T1000 (cell line): ENCODE measurements around the gene PUM2.
"Not testable (repeated sequence)": the region's sequence is repeated elsewhere in the genome, so short reads cannot be mapped to it uniquely, and the experiment has no call there.

ENCODE experiments used
- DNase-seq: peaks from one replicate; lab custom pipeline; 2025; ENCODE audit warnings: mixed read lengths; lab: John Stamatoyannopoulos, UW

PUM2 gene

DNA sequence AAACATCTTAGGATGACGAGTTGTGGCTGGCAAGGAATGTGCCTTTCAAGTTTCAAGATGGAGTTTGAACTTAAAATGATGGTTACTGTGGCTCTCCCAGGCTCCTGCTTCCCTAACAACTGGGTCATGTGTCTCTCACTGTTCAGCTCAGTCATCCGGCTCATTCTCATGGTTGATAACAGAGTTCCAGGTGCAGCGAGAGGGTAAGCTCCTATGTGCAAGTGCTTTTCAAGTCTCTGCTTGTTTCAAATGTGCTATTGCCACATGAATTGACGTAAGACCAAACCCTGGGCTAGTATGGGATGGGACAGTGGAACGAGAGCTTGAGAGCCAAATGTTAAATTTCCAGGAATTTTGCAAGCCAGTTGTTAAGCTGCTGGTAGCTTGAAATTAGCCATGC, 19.5 kb upstream of the PUM2 start:
- DNase-seq: no peak

DNA sequence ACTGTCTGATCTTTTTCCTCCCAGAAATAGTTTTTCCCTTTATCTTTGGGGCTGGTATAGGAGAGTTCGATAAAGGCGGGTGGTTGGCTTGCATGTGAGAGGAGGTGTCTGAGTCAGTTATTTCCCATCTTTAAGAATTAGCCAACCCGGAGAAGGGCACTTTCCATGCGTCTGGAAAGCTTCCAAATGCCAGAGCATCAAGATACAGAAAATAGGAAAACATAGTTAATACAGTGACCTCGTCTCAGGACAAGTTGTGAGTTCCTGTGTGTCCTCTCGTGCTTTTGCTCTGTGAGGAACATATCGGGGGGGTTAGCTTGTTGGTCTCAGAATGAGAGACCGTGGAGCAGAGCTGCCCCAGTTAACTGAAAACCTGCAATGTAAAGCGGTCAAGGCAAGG, 18.7 kb upstream of the PUM2 start:
- DNase-seq: no peak

DNA sequence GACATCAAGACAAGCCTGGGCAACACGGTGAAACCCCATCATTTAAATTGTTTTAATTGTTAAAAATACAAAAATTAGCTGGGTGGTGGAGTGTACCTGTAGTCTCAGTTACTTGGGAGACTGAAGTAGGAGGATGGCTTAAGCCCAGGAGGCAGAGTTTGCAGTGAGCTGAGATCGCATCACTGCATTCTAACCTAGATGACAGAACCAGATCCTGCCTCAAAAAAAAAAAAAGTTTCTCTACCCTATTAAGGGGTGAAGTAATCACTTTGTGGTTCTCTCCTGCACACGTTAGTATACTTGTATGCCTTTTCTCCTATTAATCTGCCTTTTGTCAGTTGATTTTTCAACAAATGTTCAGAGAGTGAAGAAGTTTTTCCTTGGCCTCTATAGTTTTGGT, 18.1 kb upstream of the PUM2 start:
- DNase-seq: no peak

DNA sequence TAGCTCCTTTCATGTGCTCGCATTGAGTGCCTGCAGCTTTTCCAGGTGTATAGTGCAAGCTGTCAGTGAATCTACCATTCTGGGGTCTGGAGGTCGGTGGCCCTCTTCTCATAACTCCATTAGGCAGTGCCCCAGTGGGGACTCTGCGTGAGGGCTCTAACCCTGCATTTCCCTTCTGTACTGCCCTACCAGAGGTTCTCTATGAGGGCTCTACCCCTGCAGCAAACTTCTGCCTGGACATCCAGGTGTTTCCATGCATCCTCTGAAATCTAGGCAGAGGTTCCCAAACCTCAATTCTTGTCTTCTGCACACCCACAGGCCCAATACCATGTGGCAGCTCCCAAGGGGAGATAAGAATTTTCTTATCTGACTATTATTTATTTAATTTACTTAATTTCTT, 17.3 kb upstream of the PUM2 start:
- DNase-seq: not testable (repeated sequence)

DNA sequence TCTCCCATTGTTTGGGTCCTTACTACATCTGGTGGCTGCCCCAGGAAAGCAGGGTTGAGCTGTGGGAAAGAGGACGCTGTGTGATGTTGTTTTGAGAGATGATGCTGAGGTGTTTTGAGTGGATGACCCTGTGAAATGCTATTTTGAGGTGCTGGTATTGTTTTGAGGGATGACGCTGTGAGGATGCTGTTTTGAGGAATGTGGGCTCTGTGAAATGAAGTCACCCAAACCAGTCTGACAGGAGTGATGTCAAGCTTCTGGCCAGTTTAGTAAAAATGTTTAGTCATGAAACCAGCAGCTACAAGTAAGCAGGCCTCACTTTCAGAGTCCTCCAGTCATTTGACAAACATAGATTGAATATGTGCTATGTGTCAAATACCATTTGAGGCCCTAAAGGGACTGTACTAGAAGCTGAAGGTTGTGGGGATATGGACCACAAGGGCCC, 16.1 kb upstream of the PUM2 start:
- no peak for DNase-seq

DNA sequence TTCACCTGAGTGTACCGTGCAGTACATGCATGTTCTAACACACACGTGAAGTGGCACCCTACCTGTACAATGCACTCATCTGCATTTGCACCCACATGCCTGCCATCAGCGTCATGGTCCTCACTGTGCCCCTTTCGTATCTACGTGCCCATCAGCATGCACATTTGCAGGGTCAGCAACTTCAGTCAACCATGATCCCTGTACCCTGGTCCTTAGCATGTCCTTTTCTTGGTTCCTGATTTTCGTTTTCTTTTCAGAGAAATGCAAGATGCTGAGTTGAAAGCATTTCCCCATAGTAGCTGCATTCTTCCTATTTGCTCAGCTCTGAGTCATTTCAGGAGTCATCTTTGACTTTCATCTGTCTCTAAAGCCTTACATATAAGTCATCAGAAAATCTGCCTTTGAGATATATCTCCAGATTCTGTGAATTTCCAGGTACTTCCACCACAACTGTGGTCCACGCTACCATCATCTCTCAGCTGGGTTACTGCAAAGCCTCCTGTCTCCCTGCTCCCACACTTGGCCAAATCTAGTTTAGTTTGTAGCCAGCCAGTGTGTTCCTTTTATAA, 14.7 kb upstream of the PUM2 start:
- DNase-seq: no peak

DNA sequence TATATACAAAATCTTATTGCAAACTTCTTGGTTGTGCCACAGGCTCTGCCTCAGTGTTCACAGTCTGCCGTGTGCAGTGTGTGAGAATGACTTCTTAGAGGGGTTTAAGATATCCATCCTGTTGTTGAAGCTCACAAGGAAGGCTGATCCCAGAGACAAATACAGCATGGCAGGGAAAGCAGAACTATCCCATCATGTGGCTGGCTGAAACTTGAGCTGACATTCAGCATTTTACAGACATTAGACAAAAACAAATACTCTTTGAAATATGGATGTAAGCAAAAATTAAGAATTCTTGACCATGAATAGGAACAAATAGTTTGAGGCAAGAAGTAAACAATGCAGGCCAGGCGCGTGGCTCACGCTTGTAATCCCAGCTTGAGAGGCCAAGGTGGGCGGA, 12.9 kb upstream of the PUM2 start:
- no peak for DNase-seq

DNA sequence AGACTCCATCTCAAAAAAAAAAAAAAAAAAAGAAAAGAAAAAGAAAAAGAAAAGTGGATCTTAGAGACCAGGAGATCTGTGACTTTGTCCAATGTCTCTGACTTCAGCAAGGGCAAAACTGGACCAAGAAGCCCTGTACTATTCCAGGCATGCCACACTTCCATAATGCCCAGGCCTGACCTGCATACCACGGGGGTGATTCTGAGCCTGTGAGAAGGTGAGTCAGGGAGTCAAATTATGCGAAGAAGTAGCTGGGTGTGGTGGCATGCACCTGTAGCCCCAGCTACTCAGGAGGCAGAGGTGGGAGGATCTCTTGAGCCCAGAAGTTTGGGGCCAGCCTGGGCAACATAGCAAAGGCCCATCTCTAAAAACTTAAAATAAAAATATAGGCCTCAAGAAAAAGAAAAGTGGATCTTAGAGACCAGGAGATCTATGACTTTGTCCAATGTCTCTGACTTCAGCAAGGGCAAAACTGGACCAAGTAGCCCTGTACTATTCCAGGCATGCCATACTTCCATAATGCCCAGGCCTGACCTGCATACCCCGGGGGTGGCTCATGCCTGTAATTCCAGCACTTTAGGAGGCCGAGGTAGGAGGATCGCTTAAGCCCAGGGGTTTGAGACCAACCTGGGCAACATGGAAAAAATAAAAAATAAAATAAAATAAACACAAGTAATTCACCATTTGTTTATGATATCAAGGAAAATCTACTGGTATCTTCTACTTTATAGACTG, 12.2 kb upstream of the PUM2 start:
- no peak for DNase-seq

DNA sequence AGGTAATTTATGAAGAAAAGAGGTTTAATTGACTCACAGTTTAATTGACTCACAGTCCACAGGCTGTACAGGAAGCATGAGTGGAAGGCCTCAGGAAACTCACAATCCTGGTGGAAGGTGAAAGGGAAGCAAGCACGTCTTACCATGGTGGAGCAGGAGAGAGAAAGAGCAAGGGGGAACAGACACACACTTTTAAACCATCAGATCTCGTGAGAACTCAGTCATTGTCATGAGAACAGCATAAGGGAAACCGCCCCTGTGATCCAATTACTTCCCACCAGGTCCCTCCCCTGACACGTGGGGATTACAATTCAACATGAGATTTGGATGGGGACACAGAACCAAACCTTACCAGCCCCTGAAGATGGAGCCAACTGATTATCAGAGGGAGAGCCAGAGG, 11.2 kb upstream of the PUM2 start:
- no peak for DNase-seq

DNA sequence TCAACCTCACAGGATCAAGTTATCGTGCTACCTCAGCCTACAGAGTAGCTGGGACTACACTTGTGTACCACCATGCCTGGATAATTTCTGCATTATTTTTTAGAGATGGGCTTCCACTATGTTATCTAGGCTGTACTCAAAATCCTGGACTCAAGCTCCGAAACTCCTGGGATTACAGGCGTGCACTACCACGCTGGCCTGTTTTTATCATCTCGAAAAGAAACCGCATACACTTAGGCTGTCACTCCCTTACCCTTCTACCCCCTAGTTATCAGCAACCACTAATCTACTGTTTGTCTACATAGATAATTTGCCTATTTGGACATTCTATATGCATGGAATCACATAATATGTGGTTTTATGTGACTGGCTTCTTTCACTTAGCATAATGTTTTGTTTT, 8.5 kb upstream of the PUM2 start:
- no peak for DNase-seq

DNA sequence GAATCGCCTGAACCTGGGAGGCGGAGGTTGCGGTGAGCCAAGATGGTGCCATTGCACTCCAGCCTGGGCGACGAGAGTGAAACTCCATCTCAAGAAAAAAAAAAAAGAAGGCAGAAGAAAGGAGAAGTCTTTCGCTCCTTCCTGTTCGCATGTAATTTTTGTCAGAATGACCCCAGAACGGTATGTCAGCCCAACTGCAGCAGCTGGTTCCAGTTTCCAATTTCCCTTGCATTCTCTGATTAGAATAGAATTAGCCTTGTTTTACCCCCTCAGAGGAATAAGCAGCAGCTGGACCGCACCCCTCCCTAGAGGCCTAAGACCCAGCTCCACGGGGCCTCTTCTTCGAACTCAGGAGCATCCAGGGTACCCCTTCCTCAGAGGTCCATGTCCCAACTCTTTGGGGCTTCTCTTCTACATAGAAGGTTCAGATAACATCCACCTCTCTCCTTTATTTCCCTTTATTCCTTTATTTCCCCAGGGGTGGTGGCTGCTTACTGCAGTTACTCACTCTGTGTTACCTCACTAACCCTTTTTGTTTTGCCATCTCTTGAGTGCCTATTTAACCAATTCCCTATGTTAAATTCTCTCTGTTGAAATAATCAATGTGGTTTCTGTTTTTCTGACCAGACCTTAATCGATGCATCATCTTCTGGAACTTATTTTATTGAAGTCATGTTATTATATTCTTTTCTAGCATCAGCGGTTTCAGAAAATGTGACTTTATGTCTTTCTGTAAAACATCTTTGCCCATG, 7.2 kb upstream of the PUM2 start:
- DNase-seq: no peak

DNA sequence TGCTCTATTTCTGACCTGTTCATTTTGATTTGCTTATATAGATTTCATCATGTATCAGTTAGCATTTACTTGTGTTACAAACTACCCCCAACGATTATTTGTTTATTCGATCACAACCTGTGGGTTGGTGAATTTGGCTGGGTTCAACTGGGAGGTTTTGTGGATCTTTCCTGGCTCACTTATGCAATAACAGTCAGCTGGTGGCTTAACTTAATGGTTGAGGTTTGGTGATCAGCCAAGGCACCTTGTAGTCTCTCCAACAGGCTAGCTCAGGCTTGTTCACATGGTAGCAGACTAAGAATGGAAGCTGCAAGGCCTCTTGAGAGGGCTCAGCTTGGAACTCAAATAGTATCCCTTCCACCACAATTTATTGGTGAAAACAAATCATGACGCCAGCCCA, 5.4 kb upstream of the PUM2 start:
- peak; percentile 26 for DNase-seq

DNA sequence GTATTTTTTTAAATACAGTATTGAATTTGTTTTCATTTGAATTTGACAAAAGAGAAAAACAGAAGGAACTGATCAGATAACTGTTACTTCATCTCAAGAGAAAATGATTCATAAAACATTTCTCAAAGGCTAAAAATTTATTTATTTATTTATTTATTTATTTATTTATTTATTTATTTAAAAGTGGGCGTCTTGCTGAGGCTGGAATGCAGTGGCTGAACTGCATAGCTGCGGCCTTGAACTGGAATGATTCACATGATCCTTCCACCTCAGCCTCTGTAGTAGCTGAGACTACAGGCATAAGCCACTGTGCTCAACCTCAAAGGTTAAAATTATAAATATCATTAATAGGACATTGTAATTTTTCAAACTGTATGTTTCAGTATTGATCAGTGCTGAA, 4.5 kb upstream of the PUM2 start:
- DNase-seq: no peak

DNA sequence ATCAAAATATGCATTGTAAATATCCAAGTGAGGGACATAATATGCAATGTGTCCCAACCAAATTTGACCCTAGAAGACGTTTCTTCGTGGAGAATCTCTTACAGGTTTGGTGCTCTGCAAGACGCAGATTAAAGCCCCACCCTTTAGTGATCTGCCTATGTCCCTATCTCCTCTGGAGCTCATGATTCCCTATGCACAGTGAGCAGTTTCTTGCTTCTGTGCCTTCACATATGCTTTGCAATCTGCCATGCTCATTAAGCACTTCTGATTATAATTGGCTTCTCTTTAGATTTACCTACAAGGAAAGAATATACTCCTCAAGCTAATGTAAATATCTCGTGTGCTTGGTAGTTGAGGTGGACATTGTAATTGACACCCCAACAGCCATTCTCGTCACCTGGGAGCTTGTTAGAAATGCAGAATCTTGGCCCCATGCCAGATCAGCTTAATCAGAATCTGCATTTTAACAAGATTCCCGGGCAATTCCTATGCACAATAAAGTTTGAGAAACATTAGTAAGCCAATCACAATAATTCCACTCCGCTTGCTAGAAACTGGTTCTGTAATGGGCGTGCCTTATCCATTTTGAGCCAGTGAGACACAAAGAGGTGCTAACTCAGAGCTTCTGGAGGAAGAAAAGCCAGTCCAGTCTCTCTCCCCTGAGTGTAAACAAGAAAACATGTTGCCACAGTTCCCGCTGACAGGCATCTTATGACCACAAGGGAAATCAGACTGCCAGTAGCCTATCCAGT, 2.8 kb upstream of the PUM2 start:
- DNase-seq: no peak

DNA sequence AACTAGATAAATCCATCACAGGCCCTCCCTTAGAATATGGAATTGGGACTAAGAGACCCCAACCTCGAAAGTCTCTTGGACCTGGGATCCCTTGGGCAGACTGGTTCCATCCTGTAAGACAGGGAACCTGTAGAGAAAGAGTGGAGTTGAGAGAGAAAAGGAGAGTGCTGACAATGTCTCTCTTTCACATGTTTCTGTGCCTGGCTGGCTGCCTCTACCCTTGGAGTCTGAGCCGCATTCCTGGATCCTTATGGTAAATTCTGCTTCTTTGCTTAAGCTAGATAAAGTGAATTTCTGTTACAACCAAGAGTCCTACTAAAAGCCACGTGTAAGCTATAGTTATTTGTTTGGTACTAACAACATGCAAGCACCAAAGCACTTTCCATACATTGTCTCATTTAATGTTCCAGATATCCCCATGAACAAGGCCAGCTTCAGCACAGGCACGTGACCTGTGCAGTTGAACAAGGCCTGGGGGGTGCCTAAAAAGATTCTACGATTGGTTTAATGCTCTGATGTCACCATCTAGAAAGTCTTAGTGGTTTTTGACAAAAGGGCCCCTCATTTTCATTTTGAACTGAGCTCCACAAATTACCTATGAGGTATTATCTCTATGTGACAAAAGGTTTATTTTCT, 2.1 kb upstream of the PUM2 start:
- no peak for DNase-seq

DNA sequence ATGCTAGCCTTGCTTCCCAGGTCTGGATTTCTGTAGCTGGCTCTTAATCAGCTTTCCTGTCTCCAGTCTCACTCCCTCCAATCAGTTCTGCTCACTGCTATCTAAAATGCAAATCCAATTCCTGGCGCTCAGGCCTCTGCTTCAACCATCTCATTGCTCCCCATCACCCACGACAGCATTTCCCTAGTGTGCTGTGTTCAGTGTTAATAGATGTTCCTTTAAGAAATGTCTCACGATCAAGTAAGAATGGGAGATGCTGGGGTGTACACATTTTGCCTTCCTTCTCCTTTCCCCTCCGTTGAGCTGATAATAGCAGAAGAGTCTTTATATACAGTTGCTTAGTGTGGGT, 1.6 kb upstream of the PUM2 start:
- no peak for DNase-seq

DNA sequence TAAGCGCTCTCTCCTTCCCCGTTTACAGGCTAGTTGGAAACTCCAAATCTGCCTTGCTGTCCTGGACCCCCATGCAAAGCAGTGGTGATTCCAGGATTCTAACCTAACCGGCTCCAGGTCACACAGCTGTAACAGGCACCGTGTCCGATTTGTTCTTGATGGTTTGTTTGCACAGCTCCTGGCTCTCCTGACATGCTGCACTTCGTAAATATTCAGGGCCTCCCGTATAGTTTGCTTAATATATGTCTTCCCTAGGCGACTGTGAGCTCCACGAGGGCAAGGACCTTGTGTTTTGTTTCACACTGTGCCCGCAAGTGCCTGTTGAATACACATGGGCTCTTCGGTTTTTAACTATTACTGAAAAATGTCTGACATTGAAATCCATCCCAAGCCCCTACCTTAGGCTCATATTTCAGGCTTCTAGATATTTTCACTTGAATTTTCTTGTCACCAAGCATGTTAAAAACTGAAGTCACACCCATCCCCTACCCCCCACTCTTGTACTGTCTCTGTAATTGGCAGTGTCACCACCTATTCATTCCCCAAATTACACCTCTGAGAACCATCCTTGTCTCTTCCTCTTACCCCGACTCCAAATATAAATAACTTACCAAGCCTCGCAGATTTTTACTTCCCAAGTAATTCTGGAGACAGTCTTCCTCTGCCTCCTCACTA, 1.0 kb upstream of the PUM2 start:
- no peak for DNase-seq

DNA sequence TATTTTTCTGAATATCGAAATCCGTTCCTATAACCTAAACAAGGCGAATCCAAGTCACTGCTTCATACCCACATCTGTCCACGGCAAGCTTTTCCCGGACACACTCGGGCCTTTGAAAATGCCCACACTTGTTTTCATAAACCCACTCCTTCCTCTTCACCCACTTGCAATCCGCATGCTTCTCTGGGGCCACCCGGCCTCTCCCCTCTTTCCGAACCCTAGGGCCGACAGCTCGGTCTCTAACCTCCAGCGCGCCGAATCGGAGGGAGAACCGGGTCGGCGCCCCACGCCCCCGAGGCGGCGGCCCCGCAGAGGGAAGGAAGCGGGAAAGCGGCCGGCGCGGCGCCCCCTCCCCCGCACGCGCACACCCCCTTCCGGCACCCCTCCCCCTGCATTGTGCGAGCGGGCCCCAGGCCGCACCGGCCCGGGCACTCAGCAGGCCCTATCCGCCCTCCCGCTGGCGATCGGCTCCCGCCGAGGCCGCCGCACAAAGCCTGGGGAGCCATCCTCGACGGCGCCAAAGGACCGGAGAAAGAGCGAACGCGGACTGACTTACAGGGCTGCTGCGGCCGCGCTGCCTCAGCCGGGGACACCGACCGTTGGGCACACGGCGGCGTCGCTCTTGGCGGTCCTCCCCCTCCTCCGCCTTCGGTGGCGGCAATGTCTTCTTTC, 467 bp downstream of the PUM2 start:
- DNase-seq: no peak

DNA sequence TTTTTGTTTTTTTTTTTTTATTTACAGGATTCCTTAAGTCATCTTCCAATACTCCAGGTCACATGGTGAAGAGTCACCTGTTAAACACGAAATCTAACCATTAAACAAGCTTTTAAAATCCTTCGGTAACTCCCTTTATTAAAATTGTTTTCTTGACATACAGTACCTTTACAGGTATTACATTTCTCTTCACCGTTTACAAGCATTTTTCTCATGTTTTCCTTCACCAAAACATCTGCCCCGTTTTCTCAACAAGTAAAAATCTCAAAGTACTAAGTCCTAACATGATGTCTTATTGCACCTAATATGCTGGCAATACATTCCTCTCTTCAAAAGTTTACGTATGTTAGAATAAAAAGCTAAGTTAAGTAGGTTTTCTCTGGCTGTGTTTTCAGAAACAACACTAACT, 1.1 kb downstream of the PUM2 start:
- no peak for DNase-seq

DNA sequence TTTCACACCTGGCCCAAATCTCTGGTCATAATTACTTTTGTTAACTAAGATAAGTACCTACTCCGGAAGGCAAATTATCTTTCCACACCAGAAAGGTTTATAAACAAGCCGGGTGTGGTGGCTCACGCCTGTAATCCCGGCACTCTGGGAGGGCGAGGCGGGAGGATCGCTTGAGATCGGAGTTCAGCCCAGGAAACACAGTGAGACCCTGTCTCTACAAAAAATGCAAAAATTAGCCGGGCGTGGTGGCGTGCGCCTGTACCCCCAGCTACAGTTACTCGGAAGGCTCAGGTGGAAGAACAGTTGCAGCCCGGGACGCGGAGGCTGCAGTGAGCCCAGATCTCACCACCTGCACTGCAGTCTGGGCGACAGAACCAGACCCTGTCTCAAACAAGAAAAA, 2.1 kb downstream of the PUM2 start:
- no peak for DNase-seq
